GM10248 (cell line): ENCODE measurements around the gene SUFU.

Experiments
- CTCF ChIA-PET: fragments of 300-600 bp; sonication (Branson Sonifier 250); formaldehyde crosslinking; extraction: SDS; loops from one replicate; lab custom pipeline; 2021; ENCODE audit warnings: antibody characterized with exemption; lab: Yijun Ruan, JAX
- POLR2A ChIA-PET: fragments of 350-650 bp; sonication (Branson Sonifier 250); formaldehyde crosslinking; extraction: SDS; loops from one replicate; lab custom pipeline; 2020; ENCODE audit warnings: antibody characterized with exemption; lab: Yijun Ruan, JAX
- DNase-seq: peaks from one replicate; pipeline ENCODE4 v3.0.0; 2012; ENCODE audit errors: extremely low spot score
- TF ChIP-seq, protein P1 (sequence below): IDR thresholded peaks from 2 replicates; pipeline ENCODE4 v1.5.1; 2012; ENCODE audit warnings: mild to moderate bottlenecking, low read depth; ENCODE audit errors: extremely low read depth, missing control alignments, control extremely low read depth

Gene SUFU

GRCh38 chr10:102644066-102644645 lies 140.4 kb downstream of the SUFU start, which contains the start of gene TRIM8:
TRIM8 (plus strand) TSS chr10:102644479; CDS start chr10:102644618, 139 bp downstream.
- DNase-seq = peak; percentile 55
- TF ChIP-seq, protein P1, sequence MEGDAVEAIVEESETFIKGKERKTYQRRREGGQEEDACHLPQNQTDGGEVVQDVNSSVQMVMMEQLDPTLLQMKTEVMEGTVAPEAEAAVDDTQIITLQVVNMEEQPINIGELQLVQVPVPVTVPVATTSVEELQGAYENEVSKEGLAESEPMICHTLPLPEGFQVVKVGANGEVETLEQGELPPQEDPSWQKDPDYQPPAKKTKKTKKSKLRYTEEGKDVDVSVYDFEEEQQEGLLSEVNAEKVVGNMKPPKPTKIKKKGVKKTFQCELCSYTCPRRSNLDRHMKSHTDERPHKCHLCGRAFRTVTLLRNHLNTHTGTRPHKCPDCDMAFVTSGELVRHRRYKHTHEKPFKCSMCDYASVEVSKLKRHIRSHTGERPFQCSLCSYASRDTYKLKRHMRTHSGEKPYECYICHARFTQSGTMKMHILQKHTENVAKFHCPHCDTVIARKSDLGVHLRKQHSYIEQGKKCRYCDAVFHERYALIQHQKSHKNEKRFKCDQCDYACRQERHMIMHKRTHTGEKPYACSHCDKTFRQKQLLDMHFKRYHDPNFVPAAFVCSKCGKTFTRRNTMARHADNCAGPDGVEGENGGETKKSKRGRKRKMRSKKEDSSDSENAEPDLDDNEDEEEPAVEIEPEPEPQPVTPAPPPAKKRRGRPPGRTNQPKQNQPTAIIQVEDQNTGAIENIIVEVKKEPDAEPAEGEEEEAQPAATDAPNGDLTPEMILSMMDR = no peak
- CTCF ChIA-PET = interaction anchor here (0.7 to 3.4 kb wide), 7 partner anchors 8 to 70 kb away, joined by 3 to 17 read pairs (median 4); partner anchors contain the start of genes ARL3 and SFXN2
- POLR2A ChIA-PET = interaction anchor here (1.0 to 2.4 kb wide), 2 partner anchors 17 to 70 kb away, joined by 5 to 12 read pairs; partner anchors contain the start of genes ARL3 and SFXN2

- TF ChIP-seq, protein P1 = peak; percentile 61
- ChIA-PET POLR2A (interaction anchor here (1.0 to 2.4 kb wide), 2 partner anchors 16 to 69 kb away, joined by 5 to 12 read pairs; partner anchors contain the start of genes ARL3 and SFXN2), CTCF (interaction anchor here (0.7 to 3.4 kb wide), 8 partner anchors 9 to 69 kb away, joined by 3 to 17 read pairs (median 4); partner anchors contain the start of genes ARL3 and SFXN2)
- DNase-seq = peak; percentile 51
Measured at GRCh38 chr10:102644646-102645387, 141.0 kb downstream of the SUFU start.

- no peak for DNase-seq
- TF ChIP-seq, protein P1 = no peak
- CTCF ChIA-PET = interaction anchor here (0.7 to 3.4 kb wide), 8 partner anchors 8 to 68 kb away, joined by 3 to 17 read pairs (median 4); partner anchors contain the start of genes ARL3 and SFXN2
- POLR2A ChIA-PET = interaction anchor here (1.0 to 2.4 kb wide), 2 partner anchors 16 to 69 kb away, joined by 5 to 12 read pairs; partner anchors contain the start of genes ARL3 and SFXN2
Measured at GRCh38 chr10:102645388-102645740, 141.6 kb downstream of the SUFU start.

GRCh38 chr10:102645741-102646609 lies 142.2 kb downstream of the SUFU start:
- DNase-seq = peak; percentile 74
- TF ChIP-seq, protein P1 = no peak
- ChIA-PET POLR2A (interaction anchor here (0.6 to 2.4 kb wide), 4 partner anchors 13 to 29 kb away, joined by 3 to 12 read pairs (median 4); no protein-coding TSS in a partner anchor), CTCF (interaction anchor here (0.7 to 3.4 kb wide), 9 partner anchors 8 to 142 kb away, joined by 3 to 17 read pairs (median 3); partner anchors contain the start of genes ARL3, SFXN2 and SUFU)

- ChIA-PET POLR2A (interaction anchor here (0.6 to 1.2 kb wide), 3 partner anchors 12 to 29 kb away, joined by 3 to 4 read pairs (median 3); no protein-coding TSS in a partner anchor), CTCF (interaction anchor here (1.0 to 3.4 kb wide), 7 partner anchors 7 to 143 kb away, joined by 3 to 17 read pairs (median 3); partner anchors contain the start of genes ARL3, SFXN2 and SUFU)
- DNase-seq = no peak
- TF ChIP-seq, protein P1 = no peak
Measured at GRCh38 chr10:102646610-102647442, 143.1 kb downstream of the SUFU start.
